ENCODE data around the gene TLN1.
A peak's percentile ranks its signal among the peaks of the same experiment; 100 is the strongest.

The TLN1 gene

DNA sequence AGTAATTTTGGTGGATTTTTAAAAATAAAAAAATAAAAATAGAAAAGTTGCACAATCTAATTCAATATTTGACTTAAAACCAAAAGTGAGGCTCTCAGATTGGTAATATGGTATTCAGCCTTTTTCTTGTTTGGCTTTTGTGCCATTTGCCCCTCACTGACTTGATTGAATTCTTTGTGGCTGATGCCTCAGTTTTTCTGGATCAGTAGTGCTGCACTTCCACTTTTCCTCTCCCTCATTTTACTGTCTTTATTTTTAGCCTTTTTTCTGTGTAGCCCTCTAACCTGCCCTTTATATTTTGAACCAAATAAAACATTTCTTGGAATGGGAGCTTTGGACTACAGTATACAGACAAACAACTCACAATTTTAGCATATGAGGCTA, 25.9 kb upstream of the TLN1 start:
- peak overlapping the region; percentile 96 for H3K27ac Mint-ChIP-seq
- ATAC-seq: no peak
- peaks cover 56% of the 10 kb centered on the region for H3K4me1 Mint-ChIP-seq
- H3K9me3 Mint-ChIP-seq: no peaks in the 10 kb centered on the region
- H3K36me3 Mint-ChIP-seq: peaks cover 24% of the 10 kb centered on the region
- no peaks in the 10 kb centered on the region for H3K27me3 Mint-ChIP-seq
- H3K4me3 Mint-ChIP-seq: peak overlapping the region; percentile 68

DNA sequence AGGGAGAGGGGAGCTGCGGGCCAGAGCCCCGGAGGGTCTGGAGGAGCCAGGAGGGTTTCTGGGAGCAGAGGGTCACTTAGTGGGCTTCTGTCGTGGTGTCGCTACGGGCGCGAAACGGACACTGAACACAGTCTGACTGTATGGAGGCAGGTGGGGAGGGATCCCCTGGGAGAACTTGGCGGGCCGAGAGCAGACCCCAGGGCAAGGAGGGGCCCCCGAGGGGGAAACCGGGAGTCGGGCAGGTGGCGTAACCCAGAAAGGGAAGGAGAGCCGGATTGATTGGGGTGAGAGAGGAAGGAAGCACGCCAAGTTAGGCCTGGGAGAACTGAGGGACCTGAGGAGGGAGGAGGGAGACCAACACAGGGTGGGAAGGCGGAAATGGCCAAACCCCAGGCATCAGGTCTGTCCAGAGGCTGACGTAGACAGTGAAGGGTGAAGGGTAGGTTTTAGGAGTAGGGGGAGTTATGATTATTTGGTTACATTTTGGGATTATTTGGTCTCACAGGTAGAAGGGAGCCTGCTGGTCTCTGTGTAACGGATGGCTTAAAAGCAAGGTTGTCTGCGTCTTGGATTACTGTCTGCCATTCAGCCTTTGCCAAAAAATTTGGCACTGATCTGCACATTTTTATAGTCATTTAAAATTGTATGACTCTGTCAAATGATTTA, 25.4 kb upstream of the TLN1 start:
- peaks cover 55% of the 10 kb centered on the region for H3K4me1 Mint-ChIP-seq
- peaks cover 30% of the 10 kb centered on the region for H3K36me3 Mint-ChIP-seq
- no peaks in the 10 kb centered on the region for H3K9me3 Mint-ChIP-seq
- peak; percentile 68 for ATAC-seq
- H3K27me3 Mint-ChIP-seq: no peaks in the 10 kb centered on the region
- peak overlapping the region; percentile 96 for H3K4me3 Mint-ChIP-seq
- peak overlapping the region; percentile 96 for H3K27ac Mint-ChIP-seq

DNA sequence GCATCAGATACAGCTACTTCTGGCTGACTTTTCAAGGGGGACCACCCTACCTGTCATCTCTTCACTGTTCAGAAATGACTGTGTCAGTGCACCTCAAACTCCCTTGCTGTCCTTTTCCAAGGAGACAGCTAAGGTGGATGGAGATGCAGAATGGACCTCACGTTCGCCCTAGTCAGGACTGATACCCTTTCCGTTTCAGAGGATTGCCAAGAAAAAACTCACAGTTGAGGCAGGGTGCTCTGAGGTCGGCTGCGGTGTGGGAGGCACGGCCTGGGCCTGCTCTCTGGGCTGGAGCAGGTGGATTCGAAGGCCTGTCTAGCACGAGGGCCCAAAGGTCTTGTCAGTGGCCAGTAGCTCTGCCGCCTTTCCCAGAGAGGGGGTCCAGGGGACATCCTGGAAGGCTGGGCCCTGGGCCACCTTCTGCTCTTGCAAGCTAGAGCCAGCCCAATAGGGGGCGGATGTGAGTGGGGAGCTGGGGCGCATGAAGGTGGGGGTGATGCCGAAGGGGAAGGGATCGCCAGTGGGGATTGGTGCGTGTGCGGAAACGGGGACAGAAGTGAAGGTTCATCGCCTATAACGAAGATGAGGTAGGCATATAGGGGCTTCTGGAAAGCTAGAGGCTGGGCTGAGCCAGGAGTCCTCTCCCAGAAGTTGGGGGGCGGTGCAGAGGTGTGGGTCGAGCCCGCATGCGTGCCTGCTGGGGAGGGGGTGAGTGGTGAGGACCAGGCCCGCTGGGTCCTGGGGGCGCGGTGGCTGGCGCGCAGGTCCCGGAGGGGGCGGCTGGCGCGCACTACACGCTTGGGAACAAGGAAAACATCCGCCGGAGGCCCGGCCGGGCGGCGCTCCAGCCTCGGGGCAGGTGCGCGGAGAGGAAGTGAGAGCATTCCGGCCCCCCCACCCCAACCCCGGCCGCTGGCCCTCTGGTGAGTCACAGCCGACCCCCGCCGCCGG, 24.6 kb upstream of the TLN1 start:
- no peaks in the 10 kb centered on the region for H3K27me3 Mint-ChIP-seq
- peak overlapping the region; percentile 96 for H3K4me3 Mint-ChIP-seq
- H3K9me3 Mint-ChIP-seq: no peaks in the 10 kb centered on the region
- H3K36me3 Mint-ChIP-seq: peaks cover 36% of the 10 kb centered on the region
- ATAC-seq: peak; percentile 87
- H3K27ac Mint-ChIP-seq: peak overlapping the region; percentile 96
- peaks cover 49% of the 10 kb centered on the region for H3K4me1 Mint-ChIP-seq

DNA sequence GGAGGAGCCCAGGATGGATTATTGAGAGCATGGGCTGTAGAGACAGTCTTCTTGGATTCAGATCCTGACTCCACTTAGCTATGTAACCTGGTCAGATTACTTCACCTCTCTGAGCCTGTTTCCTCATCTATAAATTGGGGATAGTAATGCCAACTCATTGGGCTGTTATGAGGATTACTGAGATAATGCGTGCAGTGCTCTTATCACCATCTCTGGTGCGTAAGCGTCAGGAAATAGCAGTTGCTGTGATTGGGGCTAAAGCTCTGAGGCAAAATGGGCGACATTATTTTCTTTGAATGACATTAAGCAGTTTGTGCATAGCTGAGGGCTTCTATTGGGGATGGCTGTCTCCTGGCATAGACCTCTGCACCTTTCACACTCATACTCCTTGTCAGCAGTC, 23.1 kb upstream of the TLN1 start:
- H3K4me1 Mint-ChIP-seq: peaks cover 42% of the 10 kb centered on the region
- H3K4me3 Mint-ChIP-seq: no peak overlapping the region
- H3K27ac Mint-ChIP-seq: no peak overlapping the region
- no peak for ATAC-seq
- H3K27me3 Mint-ChIP-seq: no peaks in the 10 kb centered on the region
- peaks cover 42% of the 10 kb centered on the region for H3K36me3 Mint-ChIP-seq
- H3K9me3 Mint-ChIP-seq: no peaks in the 10 kb centered on the region

DNA sequence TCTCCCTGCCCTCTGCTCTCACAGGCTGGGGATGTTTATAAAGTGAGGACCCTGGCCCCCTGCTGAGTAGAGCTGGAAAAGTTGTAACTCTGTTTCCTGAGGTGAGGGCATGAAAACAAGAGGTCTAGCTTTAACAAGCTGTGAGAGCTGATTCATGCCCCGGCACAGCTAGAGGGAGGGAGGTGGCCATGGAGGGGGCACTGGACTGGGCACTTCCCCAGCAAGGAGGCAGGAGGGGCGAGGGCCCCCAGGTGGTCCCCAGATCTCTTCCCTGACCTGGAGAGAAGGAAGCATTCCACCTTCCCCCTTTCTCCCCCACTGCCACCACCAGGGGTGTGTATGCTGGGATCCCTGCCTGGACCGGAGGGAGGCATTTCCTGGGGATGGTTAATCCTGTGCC, 22.3 kb upstream of the TLN1 start, which contains the start of gene MSMP:
Gene MSMP, minus strand, starts transcription at position 13 of the 400 bp plus-strand sequence. CDS start 147 bp downstream, outside the sequence.
- ATAC-seq: no peak
- Mint-ChIP-seq H3K4me3 (no peak within 1 kb of the TSS), H3K27ac (peak within 1 kb of the TSS; percentile 8), H3K36me3 (peaks cover 37% of the 10 kb centered on the region), H3K4me1 (peaks cover 43% of the 10 kb centered on the region), H3K9me3 (no peaks in the 10 kb centered on the region), H3K27me3 (no peaks in the 10 kb centered on the region)

DNA sequence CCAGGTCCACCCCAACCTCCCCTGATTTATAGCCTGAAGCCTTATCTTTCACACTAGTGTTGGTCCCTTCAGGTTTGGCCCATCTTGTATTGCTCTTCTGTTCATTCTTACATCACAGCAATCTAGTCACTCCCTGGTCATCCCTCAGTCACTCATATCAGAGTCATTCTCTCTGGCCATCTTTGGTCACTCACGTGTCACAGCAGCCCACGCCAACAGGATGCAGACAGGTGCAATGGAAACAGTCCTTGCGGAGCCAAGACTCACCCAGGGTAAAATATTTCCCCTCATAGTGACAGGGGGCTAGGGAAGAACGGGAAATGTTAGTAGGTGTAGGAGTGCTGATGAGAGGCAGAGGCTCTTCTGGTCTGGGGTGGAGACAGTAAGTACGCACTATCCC, 21.5 kb upstream of the TLN1 start:
- Mint-ChIP-seq H3K36me3 (peaks cover 37% of the 10 kb centered on the region), H3K27me3 (no peaks in the 10 kb centered on the region), H3K4me1 (peaks cover 37% of the 10 kb centered on the region), H3K9me3 (no peaks in the 10 kb centered on the region), H3K4me3 (no peak overlapping the region), H3K27ac (peak overlapping the region; percentile 8)
- ATAC-seq: no peak

DNA sequence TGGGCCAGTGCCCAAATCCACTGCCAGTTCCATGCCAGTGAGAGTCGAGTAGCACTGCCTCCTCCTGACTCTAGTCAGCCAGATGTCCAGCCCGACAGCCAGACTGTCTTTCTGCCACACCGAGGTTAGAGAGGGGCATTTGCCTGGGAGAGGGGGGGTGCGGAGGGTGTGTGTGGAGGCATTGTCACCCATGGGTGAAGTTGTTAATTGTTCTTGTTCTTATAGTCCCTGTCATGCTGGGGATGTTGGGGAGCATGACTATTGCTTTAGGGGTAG, 18.2 kb upstream of the TLN1 start:
- no peaks in the 10 kb centered on the region for H3K27me3 Mint-ChIP-seq
- H3K4me1 Mint-ChIP-seq: peaks cover 36% of the 10 kb centered on the region
- H3K4me3 Mint-ChIP-seq: peak overlapping the region; percentile 93

DNA sequence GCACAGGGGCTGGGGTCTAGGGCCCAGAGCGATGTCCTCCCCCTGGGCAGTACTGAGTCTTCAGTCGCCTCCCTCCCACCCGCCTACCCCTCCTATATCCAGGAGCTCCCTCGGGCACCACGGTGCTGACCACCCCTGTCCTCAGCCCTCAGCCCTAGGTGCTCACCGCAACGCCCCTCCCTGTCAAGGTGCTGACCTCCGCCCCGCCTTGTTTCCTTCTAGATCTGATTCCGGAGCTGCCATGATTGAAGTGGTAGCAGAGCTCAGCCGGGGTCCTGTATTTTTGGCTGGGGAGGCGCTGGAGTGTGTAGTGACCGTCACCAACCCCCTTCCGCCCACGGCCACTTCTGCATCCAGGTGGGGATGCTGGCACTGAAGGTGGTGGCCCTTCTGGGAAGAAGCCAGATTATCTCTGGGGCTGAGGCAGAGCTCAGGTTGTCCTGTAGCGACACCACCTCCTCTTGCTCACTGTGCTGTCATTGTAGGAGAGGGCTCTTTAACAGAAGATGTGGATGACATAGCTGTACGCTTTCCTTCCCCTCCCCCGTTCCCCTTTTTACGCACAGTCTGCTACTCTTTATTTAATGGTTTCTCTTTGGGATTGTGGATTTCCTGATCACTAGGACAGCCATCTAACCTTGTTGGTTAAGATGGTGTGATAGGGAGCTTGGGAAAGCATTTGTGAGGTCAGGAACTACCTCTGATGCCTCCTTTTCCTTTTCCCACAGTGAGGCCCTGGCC, 17.7 kb upstream of the TLN1 start:
- H3K9me3 Mint-ChIP-seq: no peaks in the 10 kb centered on the region
- H3K27me3 Mint-ChIP-seq: no peaks in the 10 kb centered on the region
- peaks cover 52% of the 10 kb centered on the region for H3K36me3 Mint-ChIP-seq
- peaks cover 36% of the 10 kb centered on the region for H3K4me1 Mint-ChIP-seq
- H3K4me3 Mint-ChIP-seq: peak overlapping the region; percentile 93
- peak overlapping the region; percentile 93 for H3K27ac Mint-ChIP-seq
- peak; percentile 69 for ATAC-seq

More for the DNA sequence above, 18.2 kb upstream of the TLN1 start:
- H3K9me3 Mint-ChIP-seq: no peaks in the 10 kb centered on the region
- peaks cover 52% of the 10 kb centered on the region for H3K36me3 Mint-ChIP-seq
- H3K27ac Mint-ChIP-seq: peak overlapping the region; percentile 93
- ATAC-seq: no peak

DNA sequence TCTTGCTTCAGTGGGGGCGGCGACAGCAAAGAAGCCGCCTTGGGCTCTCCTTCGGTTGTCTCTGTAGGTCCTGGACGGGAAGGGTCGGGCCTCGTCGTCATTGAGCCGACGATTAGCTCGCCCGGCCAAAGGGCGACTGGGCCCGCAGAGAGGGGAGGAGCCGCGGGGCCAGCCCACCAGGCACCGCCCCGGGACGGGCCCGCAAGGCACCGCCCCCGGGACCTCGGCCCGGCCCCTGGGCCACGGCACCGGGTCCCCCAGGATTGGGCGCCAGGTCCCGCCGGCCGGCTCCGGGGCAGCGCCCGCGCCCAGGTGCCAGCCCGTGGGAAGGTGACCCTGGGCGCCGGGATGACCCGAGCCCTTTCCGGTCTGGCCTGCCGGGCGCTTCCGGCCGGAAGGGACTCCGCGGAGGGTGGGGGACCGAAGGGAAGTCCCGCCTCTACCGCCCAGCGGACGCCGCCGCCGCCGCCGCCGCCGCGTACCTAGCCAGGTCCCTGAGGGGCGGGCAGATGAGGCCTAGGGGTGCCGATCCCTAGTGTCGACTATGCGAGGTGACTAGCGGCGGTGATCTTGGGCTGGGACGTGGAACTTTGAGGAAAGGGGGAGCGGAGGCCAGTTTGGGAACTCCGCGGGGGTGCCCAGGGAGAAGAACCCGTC, 17.0 kb upstream of the TLN1 start, which contains the start of the genes GBA2 and RGP1:
Gene GBA2, minus strand, starts transcription at position 371 of the 657 bp plus-strand sequence. CDS start 524 bp downstream, outside the sequence.
Gene RGP1, plus strand, starts transcription at position 430 of the 657 bp plus-strand sequence. CDS start 469 bp downstream, outside the sequence.
- peak; percentile 93 for ATAC-seq
- H3K36me3 Mint-ChIP-seq: peaks cover 49% of the 10 kb centered on the region
- no peaks in the 10 kb centered on the region for H3K27me3 Mint-ChIP-seq
- H3K27ac Mint-ChIP-seq: peak within 1 kb of the TSS; percentile 93
- H3K4me1 Mint-ChIP-seq: peaks cover 36% of the 10 kb centered on the region
- no peaks in the 10 kb centered on the region for H3K9me3 Mint-ChIP-seq
- peak within 1 kb of the TSS; percentile 93 for H3K4me3 Mint-ChIP-seq

DNA sequence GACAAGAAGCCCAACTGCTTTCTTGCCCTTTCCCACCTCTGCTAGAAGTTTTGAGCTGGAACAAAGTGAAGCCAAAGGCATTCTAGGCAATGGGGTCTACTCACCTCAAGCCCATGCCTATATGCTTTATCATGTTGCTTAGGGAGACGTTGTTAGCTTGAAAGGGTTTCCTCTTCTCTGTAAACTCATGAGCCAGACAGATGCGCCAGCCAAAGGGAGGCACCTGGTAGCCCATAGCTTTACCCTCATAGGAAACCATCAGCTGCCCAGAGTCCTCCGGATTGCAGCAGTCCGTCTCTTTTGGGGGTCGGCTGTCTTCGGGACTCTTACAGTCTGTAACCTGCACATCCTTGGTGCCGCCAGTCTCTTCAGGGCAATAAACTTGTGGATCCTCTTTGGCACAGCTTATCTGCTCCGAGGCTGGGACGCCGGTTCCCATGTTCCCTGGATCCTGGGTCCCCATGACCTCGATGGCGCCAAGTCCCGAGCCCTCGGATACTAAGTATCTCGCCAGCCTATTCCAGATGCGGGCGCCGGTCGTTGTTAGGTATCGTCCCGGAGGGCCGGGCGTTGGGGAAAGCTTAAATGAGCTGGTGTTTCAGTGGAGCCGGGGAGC, 16.4 kb upstream of the TLN1 start:
- Mint-ChIP-seq H3K27ac (peak overlapping the region; percentile 93), H3K4me3 (peak overlapping the region; percentile 92), H3K4me1 (peaks cover 41% of the 10 kb centered on the region), H3K36me3 (peaks cover 48% of the 10 kb centered on the region), H3K9me3 (no peaks in the 10 kb centered on the region), H3K27me3 (no peaks in the 10 kb centered on the region)
- ATAC-seq: no peak

DNA sequence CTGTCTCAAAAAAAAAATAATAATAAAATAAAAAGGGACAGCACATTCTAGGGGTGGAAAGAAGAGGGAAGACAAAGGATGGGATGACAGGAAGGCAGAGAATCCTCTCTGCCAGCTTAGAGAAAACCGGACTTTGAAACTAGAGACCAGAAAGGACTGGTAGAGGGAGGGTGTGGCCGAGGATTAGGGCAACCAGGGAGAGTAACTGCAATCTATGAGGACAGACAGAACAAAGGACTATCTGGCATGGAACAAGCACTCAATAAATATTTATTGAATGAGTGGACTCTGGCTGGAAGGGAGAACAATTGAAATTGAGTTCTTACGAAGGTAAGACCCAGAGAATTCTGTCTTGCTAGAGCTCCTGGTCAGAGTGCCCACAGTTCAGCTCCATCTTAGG, 14.6 kb upstream of the TLN1 start:
- H3K4me1 Mint-ChIP-seq: peaks cover 51% of the 10 kb centered on the region
- H3K4me3 Mint-ChIP-seq: peak overlapping the region; percentile 92
- ATAC-seq: no peak

DNA sequence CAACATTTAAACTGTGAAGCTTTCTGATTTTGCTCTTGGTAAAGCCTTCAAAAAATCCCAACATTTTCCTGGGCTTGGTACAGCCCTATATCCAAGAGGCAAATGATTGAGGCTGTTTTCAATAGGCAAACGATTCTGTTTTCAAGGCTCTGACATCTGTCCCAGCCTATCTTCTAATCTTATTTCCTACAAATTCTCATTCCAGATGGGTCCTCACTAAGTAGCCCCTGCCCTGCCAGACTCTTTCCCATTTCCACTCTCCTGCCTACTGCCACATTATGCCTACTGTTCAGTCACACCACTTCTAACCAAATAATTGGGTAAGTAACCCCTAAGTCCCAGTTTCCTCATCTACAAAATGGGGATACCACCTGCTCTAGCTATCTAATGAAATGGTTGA, 13.6 kb upstream of the TLN1 start:
- Mint-ChIP-seq H3K27me3 (no peaks in the 10 kb centered on the region), H3K4me3 (peak overlapping the region; percentile 73), H3K27ac (peak overlapping the region; percentile 8), H3K4me1 (peaks cover 54% of the 10 kb centered on the region), H3K36me3 (peaks cover 51% of the 10 kb centered on the region), H3K9me3 (no peaks in the 10 kb centered on the region)
- no peak for ATAC-seq

More for the DNA sequence above, 14.6 kb upstream of the TLN1 start:
- H3K9me3 Mint-ChIP-seq: no peaks in the 10 kb centered on the region
- no peaks in the 10 kb centered on the region for H3K27me3 Mint-ChIP-seq
- peaks cover 47% of the 10 kb centered on the region for H3K36me3 Mint-ChIP-seq
- H3K27ac Mint-ChIP-seq: no peak overlapping the region

DNA sequence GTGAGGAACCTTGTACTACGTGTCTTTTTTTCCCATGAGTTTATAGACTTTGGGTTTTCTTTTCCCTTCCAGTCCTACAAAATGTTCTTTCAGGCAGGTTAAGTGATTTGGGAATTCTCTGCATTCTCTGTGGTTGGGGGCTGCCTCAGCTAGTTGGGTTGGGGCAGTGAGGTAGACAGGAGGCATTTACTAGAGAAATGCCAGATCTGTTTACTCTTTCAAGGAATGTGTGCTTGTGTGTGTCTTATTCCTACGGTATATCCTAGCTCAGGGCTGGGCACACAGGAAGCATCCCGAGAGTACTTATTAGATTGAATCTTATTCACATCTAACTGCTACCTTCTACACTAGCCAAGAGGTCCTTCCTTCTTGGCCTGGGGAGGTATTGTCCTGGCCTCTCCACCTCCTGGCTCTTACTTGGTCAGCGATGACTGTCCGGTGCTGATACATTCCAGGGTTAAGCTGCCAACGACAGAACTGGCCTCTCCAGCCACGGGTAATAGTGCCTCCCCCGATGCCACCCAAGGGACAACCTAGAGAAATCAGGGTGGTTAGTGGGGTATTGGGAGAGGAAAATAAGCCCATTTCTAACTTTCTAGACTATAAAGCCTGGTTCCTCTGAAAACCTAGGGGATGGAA, 12.0 kb upstream of the TLN1 start:
- Mint-ChIP-seq H3K27me3 (no peaks in the 10 kb centered on the region), H3K9me3 (no peaks in the 10 kb centered on the region), H3K27ac (no peak overlapping the region), H3K4me3 (no peak overlapping the region), H3K36me3 (peaks cover 64% of the 10 kb centered on the region), H3K4me1 (peaks cover 45% of the 10 kb centered on the region)
- ATAC-seq: no peak

DNA sequence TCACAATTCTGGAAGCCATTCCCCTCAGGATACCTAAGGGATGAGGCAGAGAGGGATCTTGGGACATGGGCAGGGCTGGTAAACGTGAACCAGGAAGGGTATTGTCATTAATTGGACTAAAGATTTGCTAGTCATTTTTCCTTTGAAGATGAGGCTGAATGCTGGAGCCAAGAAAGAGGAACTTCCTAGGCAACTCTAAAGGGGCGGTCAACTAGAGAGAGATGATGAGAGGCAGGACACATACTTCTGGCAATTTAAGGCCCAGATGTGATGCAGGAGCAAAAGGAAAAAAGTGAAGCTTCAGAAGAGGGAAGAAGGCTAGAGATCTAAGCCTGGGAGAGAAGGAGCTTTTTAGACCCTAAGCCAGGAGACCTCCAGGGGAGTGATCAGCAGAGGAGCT, 11.5 kb upstream of the TLN1 start:
- no peak for ATAC-seq
- H3K27ac Mint-ChIP-seq: no peak overlapping the region
- peaks cover 45% of the 10 kb centered on the region for H3K4me1 Mint-ChIP-seq
- H3K9me3 Mint-ChIP-seq: no peaks in the 10 kb centered on the region
- no peak overlapping the region for H3K4me3 Mint-ChIP-seq
- H3K36me3 Mint-ChIP-seq: peaks cover 69% of the 10 kb centered on the region
- H3K27me3 Mint-ChIP-seq: no peaks in the 10 kb centered on the region

Data from stimulated activated memory B cell treated with anti-CD40 and anti-IgM and Interleukin-4, amounts not matched to agents 10 μg/mL and 1 μg/mL and 100 μg/mL, for 72 hours (primary cell).